ENCODE measurements around the gene STH.

DNA sequence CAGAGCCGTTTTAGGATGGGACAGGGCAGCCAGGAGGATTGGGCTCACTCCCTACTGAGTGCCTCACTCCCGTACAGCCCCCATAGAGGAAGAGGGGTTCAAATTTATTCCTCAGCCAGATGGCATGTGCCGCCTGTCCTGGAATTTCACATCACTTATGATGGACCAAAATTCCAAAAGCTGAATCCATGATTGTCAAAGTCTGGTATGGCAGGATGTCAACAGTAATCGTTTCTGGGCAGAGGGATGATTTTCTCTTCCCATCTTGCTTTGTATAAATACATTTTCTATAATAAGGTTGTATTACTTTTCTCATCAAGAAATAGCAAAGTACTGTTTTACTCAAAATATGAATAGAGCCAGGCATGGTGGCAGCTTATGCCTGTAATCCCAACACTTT is 38.7 kb upstream of the STH start:
- TF ChIP-seq, protein P1, sequence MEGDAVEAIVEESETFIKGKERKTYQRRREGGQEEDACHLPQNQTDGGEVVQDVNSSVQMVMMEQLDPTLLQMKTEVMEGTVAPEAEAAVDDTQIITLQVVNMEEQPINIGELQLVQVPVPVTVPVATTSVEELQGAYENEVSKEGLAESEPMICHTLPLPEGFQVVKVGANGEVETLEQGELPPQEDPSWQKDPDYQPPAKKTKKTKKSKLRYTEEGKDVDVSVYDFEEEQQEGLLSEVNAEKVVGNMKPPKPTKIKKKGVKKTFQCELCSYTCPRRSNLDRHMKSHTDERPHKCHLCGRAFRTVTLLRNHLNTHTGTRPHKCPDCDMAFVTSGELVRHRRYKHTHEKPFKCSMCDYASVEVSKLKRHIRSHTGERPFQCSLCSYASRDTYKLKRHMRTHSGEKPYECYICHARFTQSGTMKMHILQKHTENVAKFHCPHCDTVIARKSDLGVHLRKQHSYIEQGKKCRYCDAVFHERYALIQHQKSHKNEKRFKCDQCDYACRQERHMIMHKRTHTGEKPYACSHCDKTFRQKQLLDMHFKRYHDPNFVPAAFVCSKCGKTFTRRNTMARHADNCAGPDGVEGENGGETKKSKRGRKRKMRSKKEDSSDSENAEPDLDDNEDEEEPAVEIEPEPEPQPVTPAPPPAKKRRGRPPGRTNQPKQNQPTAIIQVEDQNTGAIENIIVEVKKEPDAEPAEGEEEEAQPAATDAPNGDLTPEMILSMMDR (IDR thresholded peaks at IDR 0.05), result no peak
- no peak for TF ChIP-seq POLR2A (IDR thresholded peaks at IDR 0.05)

Measured in body of pancreas (tissue), 4 donors.